GM21526 (cell line): Measurements from ENCODE around the gene TMUB2.
"Not testable (repeated sequence)": the region's sequence is repeated elsewhere in the genome, so short reads cannot be mapped to it uniquely, and the experiment has no call there.

ENCODE experiments used
- ATAC-seq: cut with Tn5 transposase; IDR thresholded peaks from one replicate; pipeline ENCODE4 v1.9.1; 2021; ENCODE audit warnings: moderate library complexity; ENCODE audit not compliant: unreplicated experiment, low FRiP score

TMUB2 gene

GRCh38 chr17:44186307-44187130, at the start of gene TMUB2:
TSS of gene TMUB2 (plus strand) at chr17:44186972. CDS start at chr17:44187709, 737 bp downstream.
- ATAC-seq = peak; percentile 72

GRCh38 chr17:44137891-44138709, 48.7 kb upstream of the TMUB2 start:
- no peak for ATAC-seq

- ATAC-seq = not testable (repeated sequence)
These were observed 42.9 kb upstream of the TMUB2 start for GRCh38 chr17:44143921-44144320.

- ATAC-seq = no peak
These were observed 41.6 kb upstream of the TMUB2 start for GRCh38 chr17:44144966-44145739.

GRCh38 chr17:44146375-44147346, 40.1 kb upstream of the TMUB2 start:
- ATAC-seq = no peak

GRCh38 chr17:44147812-44148211, 39.0 kb upstream of the TMUB2 start:
- ATAC-seq = no peak

- not testable (repeated sequence) for ATAC-seq
These were observed 37.7 kb upstream of the TMUB2 start for GRCh38 chr17:44149066-44149465.

- ATAC-seq = no peak
These were observed 36.9 kb upstream of the TMUB2 start for GRCh38 chr17:44149750-44150329.

- ATAC-seq = no peak
These were observed 33.9 kb upstream of the TMUB2 start for GRCh38 chr17:44152875-44153274.

- no peak for ATAC-seq
These were observed 31.3 kb upstream of the TMUB2 start for GRCh38 chr17:44155488-44155887.

GRCh38 chr17:44159519-44160210, 27.1 kb upstream of the TMUB2 start:
- ATAC-seq = no peak

- no peak for ATAC-seq
These were observed 22.3 kb upstream of the TMUB2 start for GRCh38 chr17:44164476-44164875.

- no peak for ATAC-seq
These were observed 19.5 kb upstream of the TMUB2 start for GRCh38 chr17:44167181-44167861.

GRCh38 chr17:44170135-44170498, 16.7 kb upstream of the TMUB2 start:
- ATAC-seq = no peak

GRCh38 chr17:44170499-44171201, 16.1 kb upstream of the TMUB2 start, which contains the start of gene ASB16:
TSS of gene ASB16 (plus strand) at chr17:44170704. CDS start at chr17:44170790, 86 bp downstream.
- no peak for ATAC-seq

- ATAC-seq = no peak
These were observed 14.8 kb upstream of the TMUB2 start for GRCh38 chr17:44171931-44172455.

GRCh38 chr17:44174427-44174826, 12.3 kb upstream of the TMUB2 start:
- no peak for ATAC-seq
